PC-9 (cell line): ENCODE measurements around the gene ITGB8. TPM values are rescaled to one million over a fixed set of nuclear protein-coding genes. Genes with fewer than 3 reads are reported as not detected.
A peak's percentile ranks its signal among the peaks of the same experiment; 100 is the strongest.

Source experiments
- BruUV-seq: library from RNA; stranded (reverse); fragments of 400-500 nt; replicated peaks from 2 replicates; lab custom pipeline; 2021; lab: Mats Ljungman, UMichigan
- CTCF ChIA-PET: fragments of 300-600 bp; sonication (Branson Sonifier 250); formaldehyde crosslinking; loops from one replicate; lab custom pipeline; 2022; ENCODE audit warnings: antibody characterized with exemption; lab: Charles Lee
- POLR2A ChIA-PET: fragments of 300-600 bp; sonication (Branson Sonifier 250); formaldehyde crosslinking; loops from one replicate; lab custom pipeline; 2022; ENCODE audit warnings: antibody characterized with exemption; ENCODE audit not compliant: unreplicated experiment; lab: Charles Lee
- DNase-seq, 2 experiments: peaks; one replicate each; pipeline versions ENCODE4 v3.0.0 to v3.0.0-alpha.2; 2015 to 2022; ENCODE audit warnings: mixed read lengths in 1 of 2
- H2AFZ ChIP-seq: fragments of 200-600 bp; sonication (generic); 2 replicates; pipeline ENCODE4 v1.8.1; 2017; ENCODE audit warnings: antibody characterized with exemption
- H3F3A ChIP-seq: fragments of 200-600 bp; sonication (generic); 2 replicates; pipeline ENCODE4 v1.8.1; 2017; ENCODE audit warnings: antibody characterized with exemption, mild to moderate bottlenecking, low read depth; ENCODE audit not compliant: insufficient read depth
- H3K27ac ChIP-seq: fragments of 200-600 bp; sonication (generic); 2 replicates; pipeline ENCODE4 v1.6.1; 2016; ENCODE audit warnings: mixed run types
- H3K27me3 ChIP-seq: fragments of 200-600 bp; sonication (generic); 2 replicates; pipeline ENCODE4 v1.6.1; 2016; ENCODE audit warnings: low read depth, mixed run types; ENCODE audit not compliant: insufficient read depth
- H3K36me3 ChIP-seq: fragments of 200-600 bp; sonication (generic); 2 replicates; pipeline ENCODE4 v1.6.1; 2016; ENCODE audit warnings: low read depth, mixed run types
- H3K4me1 ChIP-seq: fragments of 200-600 bp; sonication (generic); replicated peaks from 2 replicates; pipeline ENCODE4 v1.6.1; 2016; ENCODE audit warnings: mixed run types; ENCODE audit not compliant: insufficient read depth
- H3K4me2 ChIP-seq: fragments of 200-600 bp; sonication (generic); 2 replicates; pipeline ENCODE4 v1.6.1; 2017; ENCODE audit warnings: mixed run types
- H3K4me3 ChIP-seq: fragments of 200-600 bp; sonication (generic); 2 replicates; pipeline ENCODE4 v1.6.1; 2016; ENCODE audit warnings: mixed run types
- H3K79me2 ChIP-seq: fragments of 200-600 bp; sonication (generic); 2 replicates; pipeline ENCODE4 v1.6.1; 2017; ENCODE audit warnings: low read depth, mixed run types
- H3K9me2 ChIP-seq: fragments of 200-600 bp; sonication (generic); 2 replicates; pipeline ENCODE4 v1.8.1; 2017; ENCODE audit warnings: mild to moderate bottlenecking; ENCODE audit not compliant: insufficient read depth
- H3K9me3 ChIP-seq: fragments of 200-600 bp; sonication (generic); 2 replicates; pipeline ENCODE4 v1.8.1; 2016; ENCODE audit warnings: low read depth; ENCODE audit not compliant: insufficient read depth
- H4K20me1 ChIP-seq: fragments of 200-600 bp; sonication (generic); 2 replicates; pipeline ENCODE4 v1.8.1; 2017; ENCODE audit not compliant: insufficient read depth
- EZH2 ChIP-seq: fragments of 200-600 bp; sonication (generic); IDR thresholded peaks from 2 replicates; pipeline ENCODE4 v1.8.0; 2017; ENCODE audit warnings: antibody characterized with exemption, low read depth
- intact Hi-C: fragments of 100-400 bp; cut with micrococcal nuclease; formaldehyde crosslinking; loops from one replicate; pipeline ENCODE4 v1.10.0; 2022; ENCODE audit not compliant: unreplicated experiment
- total RNA-seq: library from RNA; stranded (reverse); gene quantifications from 2 replicates; pipeline ENCODE4 v1.2.3, GENCODE V29; 2021
- TF ChIP-seq, protein P1 (sequence below): fragments of 200-600 bp; sonication (generic); conservative IDR thresholded peaks from 2 replicates; pipeline ENCODE4 v1.6.1; 2017; ENCODE audit warnings: mixed run types, antibody characterized with exemption, mild to moderate bottlenecking, moderate library complexity

The ITGB8 gene
- total RNA-seq, 1 experiment from 2014 or later, result 20.1 TPM

DNA sequence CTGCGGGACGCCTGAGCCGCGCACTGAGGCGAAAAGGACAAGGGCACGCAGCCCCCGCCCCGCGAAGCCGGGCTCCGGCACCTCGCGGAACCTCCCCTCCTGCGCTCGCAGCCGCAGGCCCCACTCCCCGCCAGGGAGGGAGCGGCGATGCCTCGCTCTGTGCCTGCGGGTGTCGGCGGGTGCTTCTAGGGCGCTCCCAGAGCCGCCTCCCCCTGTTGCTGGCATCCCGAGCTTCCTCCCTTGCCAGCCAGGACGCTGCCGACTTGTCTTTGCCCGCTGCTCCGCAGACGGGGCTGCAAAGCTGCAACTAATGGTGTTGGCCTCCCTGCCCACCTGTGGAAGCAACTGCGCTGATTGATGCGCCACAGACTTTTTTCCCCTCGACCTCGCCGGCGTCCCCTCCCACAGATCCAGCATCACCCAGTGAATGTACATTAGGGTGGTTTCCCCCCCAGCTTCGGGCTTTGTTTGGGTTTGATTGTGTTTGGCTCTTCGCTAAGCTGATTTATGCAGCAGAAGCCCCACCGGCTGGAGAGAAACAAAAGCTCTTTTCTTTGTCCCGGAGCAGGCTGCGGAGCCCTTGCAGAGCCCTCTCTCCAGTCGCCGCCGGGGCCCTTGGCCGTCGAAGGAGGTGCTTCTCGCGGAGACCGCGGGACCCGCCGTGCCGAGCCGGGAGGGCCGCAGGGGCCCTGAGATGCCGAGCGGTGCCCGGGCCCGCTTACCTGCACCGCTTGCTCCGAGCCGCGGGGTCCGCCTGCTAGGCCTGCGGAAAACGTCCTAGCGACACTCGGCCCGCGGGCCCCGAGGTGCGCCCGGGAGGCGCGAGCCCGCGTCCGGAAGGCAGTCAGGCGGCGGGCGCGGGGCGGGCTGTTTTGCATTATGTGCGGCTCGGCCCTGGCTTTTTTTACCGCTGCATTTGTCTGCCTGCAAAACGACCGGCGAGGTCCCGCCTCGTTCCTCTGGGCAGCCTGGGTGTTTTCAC, 519 bp downstream of the ITGB8 start:
- Histone ChIP-seq H3K9me2 (no peaks in the 10 kb centered on the region), H3K27me3 (no peaks in the 10 kb centered on the region), H3K36me3 (no peaks in the 10 kb centered on the region), H3K4me3 (peak overlapping the region; percentile 63), H3K4me1 (peaks cover 49% of the 10 kb centered on the region), H3K27ac (peak overlapping the region; percentile 77), H3K9me3 (no peaks in the 10 kb centered on the region; the same call in 1 of the 2 replicates), H2AFZ (peak overlapping the region; percentile 98), H3F3A (peaks cover 28% of the 10 kb centered on the region), H4K20me1 (no peaks in the 10 kb centered on the region), H3K4me2 (peak overlapping the region; percentile 84), H3K79me2 (no peaks in the 10 kb centered on the region)
- intact Hi-C loops, result loop anchor here (5.0 kb wide), 1 partner anchor 266 kb away; no protein-coding TSS in a partner anchor
- ChIA-PET POLR2A (interaction anchor here (0.5 to 1.1 kb wide), 7 partner anchors 22 to 617 kb away, joined by 3 to 8 read pairs (median 4); no protein-coding TSS in a partner anchor), CTCF (interaction anchor here (1.2 kb wide), 1 partner anchor 267 kb away, joined by 4 read pairs; no protein-coding TSS in a partner anchor)
- peak; percentile 63 to 65 for DNase-seq
- no TSS peak for BruUV-seq
- no peak for TF ChIP-seq EZH2
- TF ChIP-seq, protein P1, sequence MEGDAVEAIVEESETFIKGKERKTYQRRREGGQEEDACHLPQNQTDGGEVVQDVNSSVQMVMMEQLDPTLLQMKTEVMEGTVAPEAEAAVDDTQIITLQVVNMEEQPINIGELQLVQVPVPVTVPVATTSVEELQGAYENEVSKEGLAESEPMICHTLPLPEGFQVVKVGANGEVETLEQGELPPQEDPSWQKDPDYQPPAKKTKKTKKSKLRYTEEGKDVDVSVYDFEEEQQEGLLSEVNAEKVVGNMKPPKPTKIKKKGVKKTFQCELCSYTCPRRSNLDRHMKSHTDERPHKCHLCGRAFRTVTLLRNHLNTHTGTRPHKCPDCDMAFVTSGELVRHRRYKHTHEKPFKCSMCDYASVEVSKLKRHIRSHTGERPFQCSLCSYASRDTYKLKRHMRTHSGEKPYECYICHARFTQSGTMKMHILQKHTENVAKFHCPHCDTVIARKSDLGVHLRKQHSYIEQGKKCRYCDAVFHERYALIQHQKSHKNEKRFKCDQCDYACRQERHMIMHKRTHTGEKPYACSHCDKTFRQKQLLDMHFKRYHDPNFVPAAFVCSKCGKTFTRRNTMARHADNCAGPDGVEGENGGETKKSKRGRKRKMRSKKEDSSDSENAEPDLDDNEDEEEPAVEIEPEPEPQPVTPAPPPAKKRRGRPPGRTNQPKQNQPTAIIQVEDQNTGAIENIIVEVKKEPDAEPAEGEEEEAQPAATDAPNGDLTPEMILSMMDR, result no peak

GRCh38 chr7:20331910-20332813, 1.5 kb downstream of the ITGB8 start:
- H3K36me3 ChIP-seq, result no peaks in the 10 kb centered on the region
- POLR2A ChIA-PET, result interaction anchor here (0.7 to 1.1 kb wide), 3 partner anchors 21 to 618 kb away, joined by 4 to 8 read pairs (median 5); no protein-coding TSS in a partner anchor
- H2AFZ ChIP-seq, result peak overlapping the region; percentile 98
- intact Hi-C loops, result loop anchor here (1.0 to 5.0 kb wide), 2 partner anchors 8 to 265 kb away; no protein-coding TSS in a partner anchor
- peaks cover 44% of the 10 kb centered on the region for H3K4me1 ChIP-seq
- TF ChIP-seq, protein P1, result no peak
- no peak for TF ChIP-seq EZH2
- H3K27ac ChIP-seq, result no peak overlapping the region
- CTCF ChIA-PET, result interaction anchor here (1.2 kb wide), 1 partner anchor 266 kb away, joined by 4 read pairs; no protein-coding TSS in a partner anchor
- H3K4me3 ChIP-seq, result peak overlapping the region; percentile 63
- BruUV-seq, result TSS peak; percentile 22
- H3K79me2 ChIP-seq, result no peaks in the 10 kb centered on the region
- peaks cover 28% of the 10 kb centered on the region for H3F3A ChIP-seq
- no peaks in the 10 kb centered on the region; the same call in 1 of the 2 replicates for H3K9me3 ChIP-seq
- peak overlapping the region; percentile 84 for H3K4me2 ChIP-seq
- DNase-seq, result peak in 1 of 2 experiments; percentile 46
- H3K9me2 ChIP-seq, result no peaks in the 10 kb centered on the region
- no peaks in the 10 kb centered on the region for H4K20me1 ChIP-seq
- H3K27me3 ChIP-seq, result no peaks in the 10 kb centered on the region
